CD14-positive monocyte (primary cell): Measurements from ENCODE around the gene ESRRG. TPM values are rescaled to one million over a fixed set of nuclear protein-coding genes. Genes with fewer than 3 reads are reported as not detected.

ENCODE experiments used
- DNase-seq, 3 donors: peaks; one replicate each; pipeline ENCODE4 v3.0.0-alpha.2; 2011 to 2022
- H2AFZ ChIP-seq: 2 replicates; pipeline ENCODE4 v1.6.0; 2012; ENCODE audit warnings: mild to moderate bottlenecking, low read depth, low read length, inconsistent platforms; ENCODE audit not compliant: insufficient read depth, poor library complexity, severe bottlenecking
- H3K27ac ChIP-seq, 2 donors: 1 replicate in 1 of 2; 2 replicates in 1 of 2; pipeline ENCODE4 v1.5.1; 2012 to 2013; ENCODE audit warnings: low read length in 2 of 2, control low read depth in 1 of 2, inconsistent platforms in 1 of 2, low read depth in 1 of 2, mild to moderate bottlenecking in 1 of 2
- H3K27me3 ChIP-seq, 2 donors: one replicate each; pipeline versions ENCODE4 v1.6.0 to v1.6.1; 2011 to 2013; ENCODE audit warnings: low read length in 2 of 2; ENCODE audit not compliant: control insufficient read depth in 2 of 2, insufficient read depth in 2 of 2
- H3K36me3 ChIP-seq, 2 donors: replicated peaks in 1 of 2; 1 replicate in 1 of 2; 2 replicates in 1 of 2; pipeline versions ENCODE4 v1.5.1 to v1.6.1; 2012 to 2013; ENCODE audit warnings: low read length in 2 of 2, control low read depth in 1 of 2, inconsistent platforms in 1 of 2, mild to moderate bottlenecking in 1 of 2; ENCODE audit not compliant: insufficient read depth in 2 of 2, control insufficient read depth in 1 of 2
- H3K4me1 ChIP-seq, 2 donors: 1 replicate in 1 of 2; 2 replicates in 1 of 2; pipeline versions ENCODE4 v1.5.1 to v1.6.1; 2012 to 2013; ENCODE audit warnings: low read length in 2 of 2, control low read depth in 1 of 2, inconsistent platforms in 1 of 2, mild to moderate bottlenecking in 1 of 2, moderate library complexity in 1 of 2; ENCODE audit not compliant: insufficient read depth in 2 of 2, control insufficient read depth in 1 of 2
- H3K4me2 ChIP-seq: replicated peaks from 2 replicates; pipeline ENCODE3; 2012; ENCODE audit warnings: low read length, moderate library complexity, mild to moderate bottlenecking; ENCODE audit not compliant: poor library complexity, severe bottlenecking; ENCODE audit errors: extremely low read depth
- H3K4me3 ChIP-seq, 3 experiments: fragments of 200-600 bp in 1 of 3; sonication (generic) in 1 of 3; replicated peaks in 1 of 3; 1 replicate in 2 of 3; 2 replicates in 1 of 3; pipeline ENCODE4 v1.5.1; 2011 to 2013; ENCODE audit warnings: low read length in 3 of 3, mild to moderate bottlenecking in 3 of 3, control low read depth in 2 of 3, low read depth in 2 of 3, inconsistent platforms in 1 of 3, moderate library complexity in 1 of 3
- H3K79me2 ChIP-seq: 2 replicates; pipeline ENCODE4 v1.6.0; 2012; ENCODE audit warnings: mild to moderate bottlenecking, control low read depth, inconsistent platforms, low read length, moderate library complexity; ENCODE audit not compliant: insufficient read depth
- H3K9ac ChIP-seq: 2 replicates; pipeline ENCODE4 v1.6.0; 2017; ENCODE audit warnings: low read length, mild to moderate bottlenecking; ENCODE audit not compliant: insufficient read depth, poor library complexity, severe bottlenecking
- H3K9me3 ChIP-seq, 2 donors: replicated peaks in 1 of 2; 1 replicate in 1 of 2; 2 replicates in 1 of 2; pipeline versions ENCODE4 v1.5.1 to v1.6.1; 2012 to 2013; ENCODE audit warnings: low read length in 2 of 2, control low read depth in 1 of 2; ENCODE audit not compliant: control insufficient read depth in 1 of 2, insufficient read depth in 1 of 2
- H4K20me1 ChIP-seq: 2 replicates; pipeline ENCODE4 v1.6.0; 2012; ENCODE audit warnings: mild to moderate bottlenecking, low read length, control low read depth, moderate library complexity; ENCODE audit not compliant: insufficient read depth
- H3K27ac Mint-ChIP-seq, 7 donors: one replicate each; pipeline ENCODE4 v1.8.0; 2020; ENCODE audit warnings: mild to moderate bottlenecking in 7 of 7, mixed read lengths in 7 of 7, moderate library complexity in 6 of 7, inconsistent platforms in 2 of 7
- H3K27me3 Mint-ChIP-seq, 3 donors: one replicate each; pipeline ENCODE4 v1.8.0; 2021 to 2022; ENCODE audit warnings: low read depth in 3 of 3, mild to moderate bottlenecking in 3 of 3, mixed read lengths in 3 of 3, moderate library complexity in 3 of 3, inconsistent platforms in 1 of 3
- H3K36me3 Mint-ChIP-seq, 2 donors: one replicate each; pipeline ENCODE4 v1.8.0; 2020; ENCODE audit warnings: mixed read lengths in 2 of 2, inconsistent platforms in 1 of 2, mild to moderate bottlenecking in 1 of 2
- H3K4me1 Mint-ChIP-seq: one replicate; pipeline ENCODE4 v1.8.0; 2020; ENCODE audit warnings: mild to moderate bottlenecking, mixed read lengths
- H3K4me3 Mint-ChIP-seq, 2 donors: one replicate each; pipeline ENCODE4 v1.8.0; 2020; ENCODE audit warnings: mild to moderate bottlenecking in 2 of 2, mixed read lengths in 2 of 2, moderate library complexity in 1 of 2
- H3K9me3 Mint-ChIP-seq, 7 donors: one replicate each; pipeline ENCODE4 v1.8.0; 2020 to 2022; ENCODE audit warnings: mixed read lengths in 7 of 7, mild to moderate bottlenecking in 6 of 7, moderate library complexity in 6 of 7, inconsistent platforms in 2 of 7
- CTCF ChIP-seq: fragments of 200-600 bp; IDR thresholded peaks from one replicate; pipeline ENCODE4 v1.8.0; 2022; ENCODE audit warnings: antibody characterized with exemption, mild to moderate bottlenecking
- WGBS: methylation state at CpG from one replicate; pipeline ENCODE4 v1.1.5; 2013; ENCODE audit warnings: missing lambda C conversion rate; ENCODE audit not compliant: insufficient coverage; 5-methylcytosine and 5-hydroxymethylcytosine counted together
- intact Hi-C, 2 donors: fragments of 100-400 bp; cut with micrococcal nuclease; formaldehyde crosslinking; loops; one replicate each; pipeline versions ENCODE4 v1.15.0 to v1.15.1; 2023
- polyA plus RNA-seq, 3 donors: library from polyadenylated mRNA; depleted of rRNA in 1 of 3; unstranded in 2 of 3; stranded (reverse) in 1 of 3; fragments of 300-500 nt in 2 of 3; fragments of >200 nt in 1 of 3; fragmentation: Illumina TruSeq in 2 of 3; gene quantifications; 1 replicate in 2 of 3; 2 replicates in 1 of 3; pipeline ENCODE4 v1.2.3, GENCODE V29; 2012 to 2021

Gene ESRRG
- polyA plus RNA-seq, 3 donors = not detected

GRCh38 chr1:216682752-216683151, 40.5 kb downstream of the ESRRG start:
- Mint-ChIP-seq H3K4me1 (no peaks in the 10 kb centered on the region), H3K36me3 (no peaks in the 10 kb centered on the region), H3K27me3 (no peaks in the 10 kb centered on the region), H3K9me3 (peaks cover 0 to 2% (median 0%) of the 10 kb centered on the region in 7 donors), H3K4me3 (no peak overlapping the region), H3K27ac (no peak overlapping the region)
- 93% methylated on average over 3 of the region's 7 CpGs for WGBS
- no peak overlapping the region for H3K4me3 ChIP-seq
- H3K27me3 ChIP-seq = no peaks in the 10 kb centered on the region
- no peaks in the 10 kb centered on the region for H3K79me2 ChIP-seq
- H3K9me3 ChIP-seq = no peaks in the 10 kb centered on the region
- H3K4me1 ChIP-seq = no peaks in the 10 kb centered on the region
- no peak overlapping the region for H3K27ac ChIP-seq
- intact Hi-C loops = no loop called here
- DNase-seq = no peak
- no peaks in the 10 kb centered on the region for H4K20me1 ChIP-seq
- H3K36me3 ChIP-seq = no peaks in the 10 kb centered on the region
- H3K4me2 ChIP-seq = no peak overlapping the region
- no peak overlapping the region for H3K9ac ChIP-seq
- no peak for TF ChIP-seq CTCF
- H2AFZ ChIP-seq = no peak overlapping the region

DNA sequence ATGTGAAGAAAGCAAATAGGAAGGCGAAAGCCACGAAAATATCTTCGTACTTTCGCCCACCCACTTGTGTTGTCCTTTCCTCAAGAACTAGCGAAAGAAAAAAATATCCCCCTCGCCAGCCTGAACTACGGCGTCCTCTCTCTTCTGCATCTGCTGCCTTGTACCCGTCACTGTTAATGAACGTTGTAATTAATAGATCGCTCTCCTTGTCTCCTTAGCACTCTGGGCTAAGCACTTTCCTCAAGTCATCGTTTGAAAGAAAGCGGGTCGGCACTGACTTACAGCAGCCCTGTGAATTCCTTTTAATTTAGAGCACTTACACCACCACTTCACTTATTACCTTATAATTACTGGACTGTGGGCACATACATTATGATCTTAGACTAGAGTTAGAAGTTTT, 44.1 kb downstream of the ESRRG start:
- H3K79me2 ChIP-seq = no peaks in the 10 kb centered on the region
- no peak overlapping the region for H3K9ac ChIP-seq
- H3K4me3 ChIP-seq = no peak overlapping the region
- H4K20me1 ChIP-seq = no peaks in the 10 kb centered on the region
- H3K36me3 ChIP-seq = no peaks in the 10 kb centered on the region
- Mint-ChIP-seq H3K4me3 (no peak overlapping the region), H3K4me1 (no peaks in the 10 kb centered on the region), H3K9me3 (peaks cover 0 to 7% (median 2%) of the 10 kb centered on the region in 7 donors), H3K36me3 (no peaks in the 10 kb centered on the region), H3K27ac (no peak overlapping the region), H3K27me3 (no peaks in the 10 kb centered on the region)
- H3K4me1 ChIP-seq = no peaks in the 10 kb centered on the region
- no peak for TF ChIP-seq CTCF
- no peaks in the 10 kb centered on the region for H3K27me3 ChIP-seq
- no peak overlapping the region for H3K27ac ChIP-seq
- H3K4me2 ChIP-seq = no peak overlapping the region
- H3K9me3 ChIP-seq = no peaks in the 10 kb centered on the region
- DNase-seq = no peak
- H2AFZ ChIP-seq = no peak overlapping the region
- WGBS = 87% methylated on average over 11 of the region's 14 CpGs
- intact Hi-C loops = no loop called here
